K562 (cell line): ENCODE data around the gene P2RX2. TPM values are rescaled to one million over a fixed set of nuclear protein-coding genes. Genes with fewer than 3 reads are reported as not detected.

Experiments
- ATAC-seq: fragments of 200-7000 bp; cut with Tn5 transposase; 3 replicates; pipeline ENCODE4 v1.9.1; 2020; ENCODE audit warnings: moderate library complexity
- BruUV-seq: library from RNA; stranded (reverse); fragments of 400-500 nt; replicated peaks from 2 replicates; lab custom pipeline; 2021; lab: Mats Ljungman, UMichigan
- CTCF ChIA-PET: fragments of 300-600 bp; formaldehyde crosslinking; extraction: SDS; loops from one replicate; lab custom pipeline; 2021; ENCODE audit warnings: low intra/inter-chr PET ratio; lab: Yijun Ruan, JAX
- POLR2A ChIA-PET: fragments of 300-600, 350-650 bp; sonication (Branson Sonifier 250); formaldehyde crosslinking; extraction: SDS; loops from one replicate; lab custom pipeline; 2021; ENCODE audit warnings: antibody characterized with exemption, inconsistent platforms; lab: Yijun Ruan, JAX
- DNase-seq, 4 experiments: peaks; one replicate each; pipeline versions ENCODE4 v3.0.0 to v3.0.0-alpha.2; 2011 to 2018; ENCODE audit warnings: low spot score in 3 of 4, mixed read lengths in 3 of 4; ENCODE audit errors: extremely low read depth in 1 of 4
- FAIRE-seq: peaks from 2 replicates; lab custom pipeline; 2011; peaks lifted over from hg19 to GRCh38; lab: Jason Lieb, UNC
- H2AFZ ChIP-seq: 2 replicates; pipeline ENCODE4 v1.6.0; 2011; ENCODE audit warnings: low read depth, low read length, control low read depth, inconsistent platforms
- H3K27ac ChIP-seq: fragments of 200-600 bp; 3 replicates; pipeline ENCODE4 v1.8.0; 2011; ENCODE audit warnings: low read depth, mild to moderate bottlenecking, control low read depth, inconsistent platforms, low read length, moderate library complexity, mixed read lengths; ENCODE audit errors: extremely low read depth
- H3K27me3 ChIP-seq, 2 experiments: fragments of 300-600 bp in 1 of 2; 2 replicates in 1 of 2; 3 replicates in 1 of 2; pipeline versions ENCODE4 v1.6.0 to v1.8.0; 2011; ENCODE audit warnings: inconsistent platforms in 2 of 2, low read length in 2 of 2, mild to moderate bottlenecking in 1 of 2, mixed read lengths in 1 of 2, moderate library complexity in 1 of 2; ENCODE audit not compliant: control insufficient read depth in 2 of 2, insufficient read depth in 2 of 2
- H3K36me3 ChIP-seq: fragments of 300-600 bp; 3 replicates; pipeline ENCODE4 v1.8.0; 2011; ENCODE audit warnings: mild to moderate bottlenecking, low read length, inconsistent platforms; ENCODE audit not compliant: control insufficient read depth, insufficient read depth
- H3K4me1 ChIP-seq, 2 experiments: fragments of 200-600 bp in 1 of 2; replicated peaks in 1 of 2; 2 replicates in 1 of 2; 3 replicates in 1 of 2; pipeline versions ENCODE4 v1.5.1 to v1.8.0; 2011; ENCODE audit warnings: inconsistent platforms in 2 of 2, low read length in 2 of 2, mild to moderate bottlenecking in 1 of 2, mixed read lengths in 1 of 2, moderate library complexity in 1 of 2; ENCODE audit not compliant: control insufficient read depth in 2 of 2, insufficient read depth in 2 of 2
- H3K4me2 ChIP-seq: 2 replicates; pipeline ENCODE4 v1.6.1; 2011; ENCODE audit warnings: low read length, control low read depth, inconsistent platforms, mixed read lengths; ENCODE audit not compliant: insufficient read depth
- H3K4me3 ChIP-seq: fragments of 200-600 bp; sonication (generic), shearing (Covaris generic); 2 replicates; pipeline ENCODE4 v1.5.1; 2016; ENCODE audit warnings: control low read depth, inconsistent platforms
- H3K79me2 ChIP-seq: fragments of 200-600 bp; 3 replicates; pipeline ENCODE4 v1.8.0; 2011; ENCODE audit warnings: low read length, inconsistent platforms; ENCODE audit not compliant: control insufficient read depth, insufficient read depth
- H3K9ac ChIP-seq, 2 experiments: 2 replicates each; pipeline versions ENCODE4 v1.6.0 to v1.6.1; 2011; ENCODE audit warnings: low read depth in 2 of 2, low read length in 2 of 2, control low read depth in 1 of 2, inconsistent platforms in 1 of 2, mild to moderate bottlenecking in 1 of 2, mixed read lengths in 1 of 2; ENCODE audit not compliant: insufficient read depth in 1 of 2
- H3K9me1 ChIP-seq: one replicate; pipeline ENCODE4 v1.6.0; 2011; ENCODE audit warnings: inconsistent platforms, mild to moderate bottlenecking, low read length, moderate library complexity; ENCODE audit not compliant: control insufficient read depth, insufficient read depth
- H3K9me3 ChIP-seq: replicated peaks from 2 replicates; pipeline ENCODE4 v1.5.1; 2011; ENCODE audit warnings: low read depth, low read length, inconsistent platforms; ENCODE audit not compliant: control insufficient read depth, insufficient read depth
- H4K20me1 ChIP-seq: replicated peaks from 2 replicates; pipeline ENCODE4 v1.6.1; 2011; ENCODE audit warnings: low read length, inconsistent platforms, mixed read lengths; ENCODE audit not compliant: control insufficient read depth, insufficient read depth
- ARNT ChIP-seq, 2 experiments: fragments of 450-650 bp; IDR thresholded peaks; 2 replicates each; pipeline ENCODE4 v1.6.1; 2016; ENCODE audit warnings: mild to moderate bottlenecking in 1 of 2
- CTBP1 ChIP-seq: fragments of 450-650 bp; IDR thresholded peaks from 2 replicates; pipeline ENCODE4 v1.6.1; 2016; ENCODE audit warnings: borderline replicate concordance
- HDGF ChIP-seq: fragments of 450-650 bp; IDR thresholded peaks from 2 replicates; pipeline ENCODE4 v1.6.1; 2016
- L3MBTL2 ChIP-seq: fragments of 450-650 bp; IDR thresholded peaks from 2 replicates; pipeline ENCODE4 v1.6.1; 2016; ENCODE audit warnings: mild to moderate bottlenecking, moderate library complexity
- MYC ChIP-seq, 2 experiments: fragments of 250-450 bp in 1 of 2; sonication (Bioruptor Pico) in 1 of 2; IDR thresholded peaks; 2 replicates each; pipeline versions ENCODE4 v1.5.1 to v1.6.1; 2012 to 2021; ENCODE audit warnings: low read depth in 2 of 2, borderline replicate concordance in 1 of 2, improper control_type of control experiment in 1 of 2, low read length in 1 of 2, mild to moderate bottlenecking in 1 of 2, moderate library complexity in 1 of 2
- NCOA6 ChIP-seq: fragments of 450-650 bp; IDR thresholded peaks from 2 replicates; pipeline ENCODE4 v1.6.1; 2017; ENCODE audit warnings: mild to moderate bottlenecking
- ZBTB7A ChIP-seq: IDR thresholded peaks from 2 replicates; pipeline ENCODE4 v1.6.1; 2011; ENCODE audit warnings: low read depth, mild to moderate bottlenecking, low read length, moderate library complexity, borderline replicate concordance; ENCODE audit not compliant: control insufficient read depth
- ZNF184 ChIP-seq: sonication (generic); formaldehyde crosslinking; IDR thresholded peaks from 2 replicates; pipeline ENCODE4 v1.5.0; 2020; ENCODE audit warnings: missing genetic modification reagents
- ZNF3 ChIP-seq: fragments of 250-450 bp; sonication (Bioruptor Pico); IDR thresholded peaks from 2 replicates; pipeline ENCODE4 v1.5.0; 2021; ENCODE audit warnings: mild to moderate bottlenecking, moderate library complexity
- ZNF384 ChIP-seq: IDR thresholded peaks from 2 replicates; pipeline ENCODE4 v1.6.1; 2012; ENCODE audit warnings: low read depth, low read length, improper control_type of control experiment
- WGBS: fragments of 100-300 bp; shearing (Covaris generic); methylation state at CpG from one replicate; pipeline ENCODE4 v1.1.6; 2016; ENCODE audit warnings: low coverage, mixed read lengths; ENCODE audit not compliant: insufficient coverage; ENCODE audit errors: missing lambda C conversion rate; 5-methylcytosine and 5-hydroxymethylcytosine counted together
- in situ Hi-C: fragments of 300-500 bp; cut with MboI; formaldehyde crosslinking; loops from 4 replicates; pipeline ENCODE4 v1.15.0; 2018; ENCODE audit warnings: inconsistent platforms, mixed read lengths
- intact Hi-C: fragments of 100-400 bp; cut with micrococcal nuclease; formaldehyde crosslinking; loops from 2 replicates; pipeline ENCODE4 v1.14.2; 2022
- polyA plus RNA-seq, 8 experiments: library from polyadenylated mRNA; depleted of rRNA in 4 of 8; stranded (reverse) in 5 of 8; unstranded in 3 of 8; fragments of >200 nt; fragmentation: Nextera tagmentation in 2 of 8; fragmentation: Illumina TruSeq in 1 of 8; extraction: Ambion mirVana in 2 of 8; extraction: Trizol in 1 of 8; gene quantifications; 2 replicates each; pipeline versions ENCODE4 v1.2.1 to v1.2.3, GENCODE V29; 2011 to 2014; ENCODE audit warnings: inconsistent platforms in 1 of 8, missing spikeins in 1 of 8
- total RNA-seq, 7 experiments: library from RNA; depleted of rRNA in 6 of 7; stranded (reverse); fragments of >200 nt in 6 of 7; fragmentation: Illumina TruSeq in 2 of 7; extraction: Trizol in 2 of 7; gene quantifications; 2 replicates each; pipeline versions ENCODE4 v1.2.1 to v1.2.3, GENCODE V29; 2011 to 2021; ENCODE audit warnings: low replicate concordance in 1 of 7
- TF ChIP-seq, protein P1 (sequence below): sonication (generic); formaldehyde crosslinking; IDR thresholded peaks from 2 replicates; pipeline ENCODE4 v1.8.0; 2022; ENCODE audit warnings: mild to moderate bottlenecking, missing genetic modification reagents
- TF ChIP-seq, protein P2 (sequence below): sonication (generic); formaldehyde crosslinking; IDR thresholded peaks from 2 replicates; pipeline ENCODE4 v1.8.0; 2022; ENCODE audit warnings: mild to moderate bottlenecking, missing genetic modification reagents

The P2RX2 gene
- total and polyA plus RNA-seq, 9 of the 15 experiments (the other 6 are each of a cell fraction or from before 2014, with no cell fraction given), result not detected

- ATAC-seq (no peak), FAIRE-seq (no peak), DNase-seq (no peak)
- Histone ChIP-seq H3K36me3 (no peaks in the 10 kb centered on the region), H3K9ac (no peak overlapping the region), H3K4me1 (peaks cover 2 to 60% of the 10 kb centered on the region in 2 experiments; a peak in 3 of 5 replicates), H3K9me1 (no peaks in the 10 kb centered on the region), H4K20me1 (no peaks in the 10 kb centered on the region), H3K9me3 (no peaks in the 10 kb centered on the region), H2AFZ (no peak overlapping the region), H3K4me3 (no peak overlapping the region), H3K79me2 (no peaks in the 10 kb centered on the region), H3K4me2 (no peak overlapping the region), H3K27ac (no peak overlapping the region), H3K27me3 (peaks cover 47 to 86% of the 10 kb centered on the region in 2 experiments)
- BruUV-seq, result no TSS peak
- TF ChIP-seq, protein P1, sequence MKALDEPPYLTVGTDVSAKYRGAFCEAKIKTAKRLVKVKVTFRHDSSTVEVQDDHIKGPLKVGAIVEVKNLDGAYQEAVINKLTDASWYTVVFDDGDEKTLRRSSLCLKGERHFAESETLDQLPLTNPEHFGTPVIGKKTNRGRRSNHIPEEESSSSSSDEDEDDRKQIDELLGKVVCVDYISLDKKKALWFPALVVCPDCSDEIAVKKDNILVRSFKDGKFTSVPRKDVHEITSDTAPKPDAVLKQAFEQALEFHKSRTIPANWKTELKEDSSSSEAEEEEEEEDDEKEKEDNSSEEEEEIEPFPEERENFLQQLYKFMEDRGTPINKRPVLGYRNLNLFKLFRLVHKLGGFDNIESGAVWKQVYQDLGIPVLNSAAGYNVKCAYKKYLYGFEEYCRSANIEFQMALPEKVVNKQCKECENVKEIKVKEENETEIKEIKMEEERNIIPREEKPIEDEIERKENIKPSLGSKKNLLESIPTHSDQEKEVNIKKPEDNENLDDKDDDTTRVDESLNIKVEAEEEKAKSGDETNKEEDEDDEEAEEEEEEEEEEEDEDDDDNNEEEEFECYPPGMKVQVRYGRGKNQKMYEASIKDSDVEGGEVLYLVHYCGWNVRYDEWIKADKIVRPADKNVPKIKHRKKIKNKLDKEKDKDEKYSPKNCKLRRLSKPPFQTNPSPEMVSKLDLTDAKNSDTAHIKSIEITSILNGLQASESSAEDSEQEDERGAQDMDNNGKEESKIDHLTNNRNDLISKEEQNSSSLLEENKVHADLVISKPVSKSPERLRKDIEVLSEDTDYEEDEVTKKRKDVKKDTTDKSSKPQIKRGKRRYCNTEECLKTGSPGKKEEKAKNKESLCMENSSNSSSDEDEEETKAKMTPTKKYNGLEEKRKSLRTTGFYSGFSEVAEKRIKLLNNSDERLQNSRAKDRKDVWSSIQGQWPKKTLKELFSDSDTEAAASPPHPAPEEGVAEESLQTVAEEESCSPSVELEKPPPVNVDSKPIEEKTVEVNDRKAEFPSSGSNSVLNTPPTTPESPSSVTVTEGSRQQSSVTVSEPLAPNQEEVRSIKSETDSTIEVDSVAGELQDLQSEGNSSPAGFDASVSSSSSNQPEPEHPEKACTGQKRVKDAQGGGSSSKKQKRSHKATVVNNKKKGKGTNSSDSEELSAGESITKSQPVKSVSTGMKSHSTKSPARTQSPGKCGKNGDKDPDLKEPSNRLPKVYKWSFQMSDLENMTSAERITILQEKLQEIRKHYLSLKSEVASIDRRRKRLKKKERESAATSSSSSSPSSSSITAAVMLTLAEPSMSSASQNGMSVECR, result no peak
- TF ChIP-seq CTBP1 (no peak), ZBTB7A (no peak), ZNF3 (CRISPR knock-in tag) (no peak), NCOA6 (no peak), ARNT (IDR thresholded peaks at IDR 0.05) (no peak), MYC (IDR thresholded peaks at IDR 0.05; ENCODE audit: low read depth, low read length) (no peak), MYC (CRISPR knock-in tag; IDR thresholded peaks at IDR 0.05; ENCODE audit: borderline replicate concordance, low read depth) (no peak), ZNF384 (no peak), L3MBTL2 (no peak), ZNF184 (CRISPR knock-in tag) (no peak), HDGF (no peak)
- TF ChIP-seq, protein P2, sequence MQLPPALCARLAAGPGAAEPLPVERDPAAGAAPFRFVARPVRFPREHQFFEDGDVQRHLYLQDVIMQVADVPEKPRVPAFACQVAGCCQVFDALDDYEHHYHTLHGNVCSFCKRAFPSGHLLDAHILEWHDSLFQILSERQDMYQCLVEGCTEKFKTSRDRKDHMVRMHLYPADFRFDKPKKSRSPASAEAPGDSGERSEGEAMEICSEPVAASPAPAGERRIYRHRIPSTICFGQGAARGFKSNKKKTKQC (CRISPR knock-in tag), result no peak
- intact Hi-C loops, result no loop called here
- 0% methylated on average over 12 of the region's 18 CpGs for WGBS
- CTCF ChIA-PET, result no interaction called here
- in situ Hi-C loops, result no loop called here
- POLR2A ChIA-PET, result interaction anchor here (0.6 kb wide), 1 partner anchor 42 kb away, joined by 3 read pairs; no protein-coding TSS in a partner anchor
Observed at GRCh38 chr12:132605892-132606291, 12.7 kb upstream of the P2RX2 start.
